B cell (primary cell): ENCODE measurements around the gene PDE4A. TPM values are rescaled to one million over a fixed set of nuclear protein-coding genes. Genes with fewer than 3 reads are reported as not detected.

Experiments
- ATAC-seq: fragments of 200-7000 bp; cut with Tn5 transposase; one replicate; pipeline ENCODE4 v1.10.0; 2021; ENCODE audit warnings: low read depth, mild to moderate bottlenecking, moderate number of reproducible peaks, moderate library complexity
- CTCF ChIA-PET: fragments of 350-600 bp; sonication (Branson Sonifier 250); formaldehyde crosslinking; loops from one replicate; lab custom pipeline; 2021; ENCODE audit warnings: antibody characterized with exemption, inconsistent platforms; lab: Charles Lee
- POLR2A ChIA-PET: fragments of 350-600 bp; sonication (Branson Sonifier 250); formaldehyde crosslinking; loops from one replicate; lab custom pipeline; 2021; ENCODE audit warnings: antibody characterized with exemption; lab: Charles Lee
- DNase-seq: peaks from one replicate; pipeline ENCODE4 v3.0.0; 2013
- H2AFZ ChIP-seq: 2 replicates; pipeline ENCODE4 v1.6.1; 2012; ENCODE audit warnings: mild to moderate bottlenecking, low read depth, low read length; ENCODE audit not compliant: insufficient read depth, poor library complexity, severe bottlenecking
- H3K27ac ChIP-seq, 2 donors: 1 replicate in 1 of 2; 2 replicates in 1 of 2; pipeline ENCODE4 v1.5.1; 2012 to 2013; ENCODE audit warnings: low read length in 2 of 2, mild to moderate bottlenecking in 2 of 2, moderate library complexity in 1 of 2
- H3K27me3 ChIP-seq, 4 experiments: fragments of 200-600 bp in 1 of 4; sonication (generic) in 1 of 4; replicated peaks in 1 of 4; 1 replicate in 2 of 4; 2 replicates in 2 of 4; pipeline versions ENCODE4 v1.6.1 to v1.7.0; 2013 to 2016; ENCODE audit warnings: low read length in 3 of 4, mild to moderate bottlenecking in 2 of 4, mixed read lengths in 1 of 4, moderate library complexity in 1 of 4; ENCODE audit not compliant: insufficient read depth in 4 of 4, control insufficient read depth in 3 of 4; ENCODE audit errors: control extremely low read depth in 1 of 4
- H3K36me3 ChIP-seq, 2 experiments: replicated peaks in 1 of 2; 1 replicate in 1 of 2; 2 replicates in 1 of 2; pipeline versions ENCODE4 v1.6.1 to v1.7.1; 2013; ENCODE audit warnings: low read length in 1 of 2; ENCODE audit not compliant: insufficient read depth in 2 of 2, control insufficient read depth in 1 of 2; ENCODE audit errors: control extremely low read depth in 1 of 2, extremely low read depth in 1 of 2
- H3K4me1 ChIP-seq, 2 donors: fragments of 200-600 bp in 1 of 2; sonication (generic) in 1 of 2; 1 replicate in 1 of 2; 2 replicates in 1 of 2; pipeline versions ENCODE4 v1.5.1 to v1.6.1; 2013 to 2017; ENCODE audit warnings: low read length in 2 of 2; ENCODE audit not compliant: control insufficient read depth in 2 of 2, insufficient read depth in 2 of 2
- H3K4me2 ChIP-seq: replicated peaks from 2 replicates; pipeline ENCODE3; 2012; ENCODE audit warnings: mild to moderate bottlenecking, low read depth, low read length; ENCODE audit not compliant: poor library complexity, severe bottlenecking
- H3K4me3 ChIP-seq, 5 experiments: fragments of 200-600 bp in 1 of 5; sonication (generic) in 1 of 5; 1 replicate in 3 of 5; 2 replicates in 2 of 5; pipeline versions ENCODE4 v1.5.1 to v1.7.0; 2011 to 2016; ENCODE audit warnings: low read length in 4 of 5, mild to moderate bottlenecking in 4 of 5, low read depth in 2 of 5, control low read depth in 1 of 5, moderate library complexity in 1 of 5; ENCODE audit not compliant: insufficient read depth in 1 of 5; ENCODE audit errors: control extremely low read depth in 1 of 5, extremely low read depth in 1 of 5
- H3K79me2 ChIP-seq: fragments of 200-600 bp; sonication (generic); one replicate; pipeline ENCODE4 v1.6.0; 2016; ENCODE audit warnings: low read length; ENCODE audit not compliant: control insufficient read depth, insufficient read depth
- H3K9ac ChIP-seq: fragments of 200-600 bp; sonication (generic); 2 replicates; pipeline ENCODE4 v1.6.1; 2017; ENCODE audit warnings: mild to moderate bottlenecking, low read length, moderate library complexity
- H3K9me3 ChIP-seq, 3 donors: one replicate each; pipeline versions ENCODE4 v1.6.1 to v1.7.1; 2013; ENCODE audit warnings: low read length in 2 of 3; ENCODE audit not compliant: control insufficient read depth in 2 of 3, insufficient read depth in 1 of 3; ENCODE audit errors: control extremely low read depth in 1 of 3
- H4K20me1 ChIP-seq: 2 replicates; pipeline ENCODE4 v1.6.0; 2012; ENCODE audit warnings: mild to moderate bottlenecking, low read length; ENCODE audit not compliant: insufficient read depth, control insufficient read depth, poor library complexity, severe bottlenecking
- H3K27ac Mint-ChIP-seq: one replicate; pipeline ENCODE4 v1.8.0; 2021; ENCODE audit warnings: mixed read lengths
- H3K27me3 Mint-ChIP-seq: one replicate; pipeline ENCODE4 v1.8.0; 2021; ENCODE audit warnings: mixed read lengths
- H3K4me1 Mint-ChIP-seq: one replicate; pipeline ENCODE4 v1.8.0; 2021; ENCODE audit warnings: mixed read lengths
- H3K4me3 Mint-ChIP-seq: one replicate; pipeline ENCODE4 v1.8.0; 2021; ENCODE audit warnings: mixed read lengths
- H3K9me3 Mint-ChIP-seq: one replicate; pipeline ENCODE4 v1.8.0; 2022; ENCODE audit warnings: mixed read lengths; ENCODE audit not compliant: insufficient read depth
- CTCF ChIP-seq: fragments of 200-600 bp; IDR thresholded peaks from one replicate; pipeline ENCODE4 v1.8.0; 2022; ENCODE audit warnings: antibody characterized with exemption, mild to moderate bottlenecking
- EZH2 ChIP-seq: IDR thresholded peaks from 2 replicates; pipeline ENCODE4 v1.6.1; 2012; ENCODE audit warnings: borderline replicate concordance, low read depth, mild to moderate bottlenecking, moderate library complexity, low read length; ENCODE audit not compliant: insufficient read depth, poor library complexity, severe bottlenecking
- WGBS: methylation state at CpG from one replicate; pipeline ENCODE4 v1.1.5; 2013; ENCODE audit warnings: missing lambda C conversion rate; ENCODE audit not compliant: insufficient coverage; 5-methylcytosine and 5-hydroxymethylcytosine counted together
- intact Hi-C: fragments of 100-400 bp; cut with micrococcal nuclease; formaldehyde crosslinking; loops from one replicate; pipeline ENCODE4 v1.10.0; 2022
- polyA plus RNA-seq: library from polyadenylated mRNA; depleted of rRNA; stranded (reverse); fragments of >200 nt; gene quantifications from 2 replicates; pipeline ENCODE4 v1.2.3, GENCODE V29; 2012
- total RNA-seq, 2 donors: library from RNA; stranded (reverse); fragments of 120-200 nt in 1 of 2; gene quantifications; 1 replicate in 1 of 2; 2 replicates in 1 of 2; pipeline versions ENCODE4 v1.2.3 to v1.2.4, GENCODE V29; 2013 to 2022

PDE4A gene
- total and polyA plus RNA-seq, 2 donors (not counting 1 experiment from before 2014, with no cell fraction given) = 1.5 to 10.9 TPM

- no peaks in the 10 kb centered on the region for H3K79me2 ChIP-seq
- H3K4me3 ChIP-seq = no peak overlapping the region
- Mint-ChIP-seq H3K27me3 (peaks cover 10% of the 10 kb centered on the region), H3K9me3 (no peaks in the 10 kb centered on the region), H3K27ac (no peak overlapping the region), H3K4me1 (peaks cover 10% of the 10 kb centered on the region), H3K4me3 (no peak overlapping the region)
- WGBS = 57% methylated on average over 3 of the region's 3 CpGs
- POLR2A ChIA-PET = interaction anchor here (0.6 kb wide), 1 partner anchor 8 kb away, joined by 8 read pairs; no protein-coding TSS in a partner anchor
- H3K4me2 ChIP-seq = no peak overlapping the region
- H3K9me3 ChIP-seq = no peaks in the 10 kb centered on the region
- no peaks in the 10 kb centered on the region for H3K36me3 ChIP-seq
- H3K9ac ChIP-seq = no peak overlapping the region
- CTCF ChIA-PET = interaction anchor here (0.8 to 1.9 kb wide), 6 partner anchors 8 to 191 kb away, joined by 3 to 4 read pairs (median 3); partner anchors contain the start of gene S1PR5
- H3K27me3 ChIP-seq = peaks cover 0 to 27% (median 12%) of the 10 kb centered on the region in 4 experiments
- no peaks in the 10 kb centered on the region for H4K20me1 ChIP-seq
- ATAC-seq (no peak), DNase-seq (no peak)
- intact Hi-C loops = loop anchor here (5.0 kb wide), 1 partner anchor 34 kb away; the partner anchor contains the start of gene ATG4D
- no peak overlapping the region for H3K27ac ChIP-seq
- no peak overlapping the region for H2AFZ ChIP-seq
- H3K4me1 ChIP-seq = peaks cover 5 to 10% of the 10 kb centered on the region in 2 donors
- TF ChIP-seq EZH2 = no peak
- no peak for TF ChIP-seq CTCF
These were observed 88.4 kb downstream of the PDE4A start for GRCh38 chr19:10508707-10509106.

GRCh38 chr19:10510301-10510802, 90.0 kb downstream of the PDE4A start:
- H3K9me3 Mint-ChIP-seq = no peaks in the 10 kb centered on the region
- POLR2A ChIA-PET = interaction anchor here (0.6 kb wide), 1 partner anchor 49 kb away, joined by 11 read pairs; no protein-coding TSS in a partner anchor
- H3K4me3 Mint-ChIP-seq = no peak overlapping the region
- peaks cover 15% of the 10 kb centered on the region for H3K4me1 Mint-ChIP-seq
- no peak overlapping the region for H3K9ac ChIP-seq
- no peak overlapping the region for H3K27ac Mint-ChIP-seq
- WGBS = 8% methylated on average over 15 of the region's 15 CpGs
- peak overlapping the region; percentile 31 for H2AFZ ChIP-seq
- TF ChIP-seq EZH2 = no peak
- TF ChIP-seq CTCF = peak; percentile 91
- intact Hi-C loops = loop anchor here (1.0 to 2.0 kb wide), 2 partner anchors 62 to 188 kb away; no protein-coding TSS in a partner anchor
- peaks cover 19% of the 10 kb centered on the region for H3K27me3 Mint-ChIP-seq
- ATAC-seq = peak; percentile 44
- no peaks in the 10 kb centered on the region for H3K36me3 ChIP-seq
- H3K79me2 ChIP-seq = no peaks in the 10 kb centered on the region
- H3K27me3 ChIP-seq = peaks cover 0 to 43% (median 20%) of the 10 kb centered on the region in 4 experiments
- peak; percentile 71 for DNase-seq
- H3K27ac ChIP-seq = no peak overlapping the region
- peak overlapping the region; percentile 40 for H3K4me2 ChIP-seq
- H4K20me1 ChIP-seq = no peaks in the 10 kb centered on the region
- H3K9me3 ChIP-seq = peaks cover 0 to 5% (median 0%) of the 10 kb centered on the region in 3 donors
- peaks cover 16 to 17% of the 10 kb centered on the region in 2 donors for H3K4me1 ChIP-seq
- no peak overlapping the region for H3K4me3 ChIP-seq
- CTCF ChIA-PET = interaction anchor here (0.6 to 2.4 kb wide), 6 partner anchors 26 to 191 kb away, joined by 3 to 7 read pairs (median 3); partner anchors contain the start of gene QTRT1
